Activated naive CD4-positive, alpha-beta T cell treated with anti-CD3 and anti-CD28 coated beads for 36 hours (primary cell): ENCODE results near the gene GSG1L. TPM values are rescaled to one million over a fixed set of nuclear protein-coding genes. Genes with fewer than 3 reads are reported as not detected.

Experiments used
- CTCF ChIA-PET: fragments of 350-600 bp; sonication (Branson Sonifier 250); formaldehyde crosslinking; loops from one replicate; lab custom pipeline; 2021; ENCODE audit warnings: antibody characterized with exemption; lab: Charles Lee
- DNase-seq: peaks from one replicate; pipeline ENCODE4 v3.0.0-alpha.2; 2020
- H3K27ac Mint-ChIP-seq: one replicate; pipeline ENCODE4 v1.8.0; 2021; ENCODE audit warnings: mild to moderate bottlenecking, mixed read lengths
- H3K27me3 Mint-ChIP-seq: one replicate; pipeline ENCODE4 v1.8.0; 2021; ENCODE audit warnings: low read depth, mixed read lengths
- H3K36me3 Mint-ChIP-seq: one replicate; pipeline ENCODE4 v1.8.0; 2021; ENCODE audit warnings: low read depth, mixed read lengths
- H3K4me1 Mint-ChIP-seq: one replicate; pipeline ENCODE4 v1.8.0; 2021; ENCODE audit warnings: low read depth, mixed read lengths
- H3K4me3 Mint-ChIP-seq: one replicate; pipeline ENCODE4 v1.8.0; 2021; ENCODE audit warnings: mild to moderate bottlenecking, moderate library complexity, mixed read lengths
- H3K9me3 Mint-ChIP-seq: one replicate; pipeline ENCODE4 v1.8.0; 2021; ENCODE audit warnings: mixed read lengths
- intact Hi-C: fragments of 100-400 bp; cut with micrococcal nuclease; formaldehyde crosslinking; loops from one replicate; pipeline ENCODE4 v1.15.1; 2023
- total RNA-seq, 2 experiments: library from RNA; stranded (reverse); gene quantifications; one replicate each; pipeline ENCODE4 v1.2.3, GENCODE V29; 2021

Gene GSG1L
- total RNA-seq, 2 experiments from 2014 or later: not detected

DNA sequence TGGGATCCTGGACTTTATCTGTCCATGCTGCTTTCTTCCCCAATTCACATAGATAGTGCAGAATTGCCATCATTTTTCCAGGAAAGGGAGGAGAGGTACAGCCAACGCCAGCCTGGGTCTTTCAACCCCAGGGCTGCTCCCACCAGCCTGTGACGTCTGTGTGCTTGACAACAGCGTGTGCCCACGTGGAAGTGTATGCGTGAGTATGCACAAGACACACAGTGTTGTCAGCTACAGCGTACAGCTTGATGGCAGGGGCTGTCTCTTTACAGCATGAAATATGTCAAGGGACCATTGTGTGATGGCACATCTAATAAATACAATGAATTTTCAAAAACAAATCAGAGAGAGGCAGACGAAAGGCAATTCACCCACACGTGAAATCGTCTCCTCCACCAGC, 62.3 kb downstream of the GSG1L start:
- Mint-ChIP-seq H3K9me3 (no peaks in the 10 kb centered on the region), H3K27ac (no peak overlapping the region), H3K27me3 (no peaks in the 10 kb centered on the region), H3K4me3 (no peak overlapping the region), H3K36me3 (no peaks in the 10 kb centered on the region), H3K4me1 (peaks cover under 1% of the 10 kb centered on the region)
- DNase-seq: no peak
- intact Hi-C loops: no loop called here
- CTCF ChIA-PET: no interaction called here

DNA sequence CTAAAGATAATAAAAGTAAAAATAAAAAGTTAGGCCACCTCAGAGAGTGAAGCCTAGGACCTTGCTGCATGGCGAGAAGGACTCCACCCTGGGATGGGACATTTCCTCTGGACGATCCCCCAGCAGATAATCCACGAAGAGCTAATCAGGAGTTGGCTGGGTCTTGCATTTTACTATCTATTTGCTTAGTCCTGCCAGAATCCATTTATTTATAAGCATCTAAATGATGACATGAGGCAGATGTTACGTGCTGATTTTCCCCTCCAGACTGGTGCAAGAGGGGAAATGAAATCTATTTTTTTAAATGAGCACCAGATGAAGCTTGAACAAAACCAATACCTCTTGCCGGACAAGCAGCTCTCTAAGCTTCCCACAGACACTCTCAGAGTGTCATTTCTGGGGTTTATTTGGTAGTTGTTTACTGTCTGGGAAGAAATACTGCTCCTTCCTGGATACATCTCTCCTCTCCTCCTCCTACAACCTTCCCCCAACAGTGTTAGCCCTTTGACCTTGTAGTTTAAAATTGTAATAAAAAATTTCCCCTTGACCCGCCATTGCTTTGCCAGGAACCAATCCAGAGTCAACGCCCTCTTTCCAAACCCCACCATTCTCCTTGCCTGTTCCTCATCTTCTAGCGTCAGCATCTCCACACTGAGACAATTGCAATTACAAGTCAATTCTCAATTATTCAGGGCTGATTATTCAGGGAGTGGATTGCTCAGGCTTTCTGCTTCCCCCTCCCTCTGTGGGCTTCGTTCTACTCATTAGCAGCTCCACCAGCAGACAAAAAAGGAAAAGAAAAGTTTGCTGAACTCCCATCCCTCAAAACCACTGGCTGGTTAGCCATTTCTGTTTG, 63.0 kb downstream of the GSG1L start:
- intact Hi-C loops: no loop called here
- Mint-ChIP-seq H3K27ac (no peak overlapping the region), H3K4me3 (no peak overlapping the region), H3K27me3 (no peaks in the 10 kb centered on the region), H3K4me1 (peaks cover 4% of the 10 kb centered on the region), H3K36me3 (no peaks in the 10 kb centered on the region), H3K9me3 (no peaks in the 10 kb centered on the region)
- CTCF ChIA-PET: interaction anchor here (1.9 kb wide), 1 partner anchor 26 kb away, joined by 5 read pairs; no protein-coding TSS in a partner anchor
- no peak for DNase-seq

DNA sequence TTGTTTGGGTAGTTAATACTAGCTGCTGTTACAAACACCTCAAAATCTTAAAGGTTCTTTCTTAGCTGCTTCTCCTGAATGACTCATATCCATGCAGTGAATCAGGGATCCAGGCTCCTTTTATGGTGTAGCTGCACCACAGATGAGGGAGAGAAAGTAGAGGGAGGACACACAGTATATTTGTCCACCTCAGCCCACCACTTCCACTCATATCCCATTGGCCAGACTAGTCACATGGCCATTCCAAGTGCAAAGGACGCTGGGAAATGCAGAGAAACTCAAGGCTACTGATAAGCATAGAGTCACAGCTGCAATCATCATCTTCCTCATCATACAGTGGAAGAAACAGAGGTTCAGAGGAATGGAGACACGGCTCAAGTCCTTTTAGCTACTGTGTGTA, 63.8 kb downstream of the GSG1L start:
- no peak overlapping the region for H3K4me3 Mint-ChIP-seq
- H3K4me1 Mint-ChIP-seq: peaks cover 11% of the 10 kb centered on the region
- H3K36me3 Mint-ChIP-seq: no peaks in the 10 kb centered on the region
- no peaks in the 10 kb centered on the region for H3K9me3 Mint-ChIP-seq
- no peak for DNase-seq
- CTCF ChIA-PET: interaction anchor here (0.6 to 1.9 kb wide), 2 partner anchors 26 to 71 kb away, joined by 4 to 5 read pairs; no protein-coding TSS in a partner anchor
- no peaks in the 10 kb centered on the region for H3K27me3 Mint-ChIP-seq
- intact Hi-C loops: no loop called here
- H3K27ac Mint-ChIP-seq: no peak overlapping the region

DNA sequence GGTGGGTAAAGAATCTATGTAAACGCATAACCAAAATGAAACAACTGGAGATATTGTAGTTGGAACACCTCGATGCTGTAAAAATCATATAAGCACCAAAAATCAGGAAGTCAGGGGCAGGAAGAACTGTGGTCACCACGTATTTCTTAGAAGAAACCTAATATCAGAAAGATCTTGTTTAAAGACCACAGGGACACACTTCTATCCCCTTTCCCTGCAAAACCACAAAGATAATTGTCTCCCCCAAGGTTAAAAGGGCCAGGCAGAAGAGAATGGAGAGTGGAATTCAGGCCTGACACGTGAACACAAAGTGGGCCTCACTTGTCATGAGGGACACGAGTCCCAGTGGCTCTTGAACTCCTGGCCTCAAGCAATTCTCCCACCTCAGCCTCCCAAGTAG, 68.1 kb downstream of the GSG1L start:
- peaks cover 11% of the 10 kb centered on the region for H3K4me1 Mint-ChIP-seq
- H3K36me3 Mint-ChIP-seq: no peaks in the 10 kb centered on the region
- H3K4me3 Mint-ChIP-seq: no peak overlapping the region
- DNase-seq: no peak
- no peaks in the 10 kb centered on the region for H3K27me3 Mint-ChIP-seq
- intact Hi-C loops: no loop called here
- peaks cover 9% of the 10 kb centered on the region for H3K9me3 Mint-ChIP-seq
- CTCF ChIA-PET: no interaction called here
- H3K27ac Mint-ChIP-seq: no peak overlapping the region

DNA sequence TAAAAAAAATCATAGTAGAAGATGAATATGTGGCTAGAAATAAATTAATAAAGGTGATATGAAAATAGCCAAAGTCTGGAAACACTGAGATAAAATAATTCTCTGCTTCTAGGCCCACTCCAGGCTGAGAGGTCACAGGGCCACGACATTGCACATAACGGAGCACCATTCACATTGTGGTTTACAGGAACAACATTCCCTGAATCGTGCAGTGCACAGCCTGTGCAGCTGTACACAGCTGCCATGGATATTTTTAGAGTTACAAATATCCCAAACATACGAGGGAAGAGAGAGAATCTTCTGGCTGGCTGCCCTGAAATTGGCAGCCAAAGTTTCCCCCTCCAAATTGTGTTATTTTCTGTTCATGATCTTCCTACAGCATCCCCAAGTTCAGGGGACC, 68.8 kb downstream of the GSG1L start:
- H3K36me3 Mint-ChIP-seq: no peaks in the 10 kb centered on the region
- H3K9me3 Mint-ChIP-seq: peaks cover 9% of the 10 kb centered on the region
- H3K27ac Mint-ChIP-seq: no peak overlapping the region
- H3K27me3 Mint-ChIP-seq: no peaks in the 10 kb centered on the region
- no peak for DNase-seq
- peaks cover 11% of the 10 kb centered on the region for H3K4me1 Mint-ChIP-seq
- intact Hi-C loops: no loop called here
- CTCF ChIA-PET: no interaction called here
- H3K4me3 Mint-ChIP-seq: no peak overlapping the region

DNA sequence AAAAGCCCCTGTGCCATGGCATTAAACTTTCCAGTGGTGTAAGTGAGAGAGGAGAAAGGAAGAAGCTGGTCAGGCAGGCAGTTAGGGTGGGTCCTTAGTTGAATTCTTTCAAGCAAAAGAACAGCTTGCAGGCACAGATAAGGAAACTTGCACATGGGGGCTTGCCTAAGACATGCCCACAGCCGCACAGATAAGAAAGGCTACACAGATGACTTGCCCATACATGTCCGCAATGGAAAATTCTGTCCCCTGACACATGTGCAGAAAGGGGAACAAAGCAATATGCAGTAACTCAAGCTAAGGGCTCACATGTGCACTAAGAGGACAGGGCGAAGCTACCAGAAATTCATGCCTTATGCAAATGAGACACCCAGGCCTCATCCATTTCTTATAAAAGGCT, 69.9 kb downstream of the GSG1L start:
- H3K4me3 Mint-ChIP-seq: no peak overlapping the region
- peaks cover 11% of the 10 kb centered on the region for H3K4me1 Mint-ChIP-seq
- no peak for DNase-seq
- H3K9me3 Mint-ChIP-seq: peaks cover 9% of the 10 kb centered on the region
- H3K27ac Mint-ChIP-seq: no peak overlapping the region
- no peaks in the 10 kb centered on the region for H3K36me3 Mint-ChIP-seq
- no peaks in the 10 kb centered on the region for H3K27me3 Mint-ChIP-seq
- intact Hi-C loops: no loop called here
- CTCF ChIA-PET: interaction anchor here (1.0 kb wide), 1 partner anchor 78 kb away, joined by 3 read pairs; no protein-coding TSS in a partner anchor

DNA sequence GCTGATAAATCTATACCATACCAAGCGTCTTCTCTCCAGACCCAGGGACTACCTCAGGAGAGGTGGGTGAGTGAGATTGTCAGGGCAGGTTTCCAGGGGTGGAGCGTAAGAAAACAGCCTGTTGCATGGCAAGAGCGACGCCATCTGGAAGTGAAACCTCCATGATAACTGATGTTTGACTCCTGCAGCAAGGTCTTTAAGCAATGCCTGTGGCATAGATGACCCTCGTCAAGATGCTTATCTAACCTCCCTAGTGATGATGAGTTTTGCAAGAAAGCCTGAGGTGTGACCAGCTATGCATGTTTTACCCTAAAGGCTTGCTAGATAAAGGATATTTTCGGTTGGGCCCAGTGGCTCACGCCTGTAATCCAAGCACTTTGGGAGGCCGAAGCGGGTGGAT, 71.6 kb downstream of the GSG1L start:
- CTCF ChIA-PET: no interaction called here
- Mint-ChIP-seq H3K36me3 (no peaks in the 10 kb centered on the region), H3K4me1 (peaks cover 11% of the 10 kb centered on the region), H3K4me3 (no peak overlapping the region), H3K27ac (no peak overlapping the region), H3K9me3 (peaks cover 9% of the 10 kb centered on the region), H3K27me3 (no peaks in the 10 kb centered on the region)
- intact Hi-C loops: no loop called here
- no peak for DNase-seq

DNA sequence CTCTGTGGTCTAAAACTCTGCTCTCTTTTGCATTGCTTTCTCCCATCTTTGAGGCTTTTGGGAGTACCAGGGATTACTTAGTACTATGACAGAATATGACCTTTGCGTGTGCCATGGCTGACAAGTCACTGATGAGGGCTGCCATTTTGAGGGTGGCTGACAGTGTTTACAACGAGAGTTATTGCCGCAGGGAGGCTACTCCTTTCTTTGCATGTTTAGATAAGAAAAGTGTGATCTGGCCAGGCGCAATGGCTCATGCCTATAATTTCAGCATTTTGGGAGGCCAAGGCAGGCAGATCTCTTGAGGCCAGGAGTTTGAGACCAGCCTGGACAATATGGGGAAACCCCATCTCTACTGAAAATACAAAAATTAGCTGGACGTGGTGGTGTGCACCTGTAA, 77.5 kb downstream of the GSG1L start:
- CTCF ChIA-PET: no interaction called here
- no peak for DNase-seq
- Mint-ChIP-seq H3K4me1 (no peaks in the 10 kb centered on the region), H3K27ac (no peak overlapping the region), H3K36me3 (no peaks in the 10 kb centered on the region), H3K9me3 (peaks cover 2% of the 10 kb centered on the region), H3K4me3 (no peak overlapping the region), H3K27me3 (no peaks in the 10 kb centered on the region)
- intact Hi-C loops: no loop called here

DNA sequence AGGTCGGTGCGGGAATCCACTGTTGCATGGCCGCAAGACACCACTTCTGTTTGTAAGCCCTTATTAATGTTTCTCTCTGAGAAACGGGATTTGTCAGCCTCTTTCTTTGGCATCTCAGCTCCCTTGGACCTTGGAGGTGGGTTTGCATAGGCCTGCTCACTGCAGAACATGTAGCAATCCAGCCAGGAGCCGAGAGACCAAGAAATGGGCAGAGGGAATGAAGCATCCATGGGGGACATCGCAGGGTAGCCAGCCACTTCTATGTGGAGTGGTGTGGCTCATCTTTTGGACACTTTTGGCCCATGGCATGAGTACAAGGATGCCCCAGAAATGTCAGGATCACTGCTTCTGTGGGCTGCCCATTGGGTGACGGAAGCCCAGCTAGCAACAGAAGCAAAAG, 79.4 kb downstream of the GSG1L start:
- no peak overlapping the region for H3K4me3 Mint-ChIP-seq
- CTCF ChIA-PET: interaction anchor here (0.8 to 3.7 kb wide), 2 partner anchors 11 to 18 kb away, joined by 3 to 14 read pairs; no protein-coding TSS in a partner anchor
- no peak for DNase-seq
- peaks cover 2% of the 10 kb centered on the region for H3K9me3 Mint-ChIP-seq
- no peak overlapping the region for H3K27ac Mint-ChIP-seq
- intact Hi-C loops: no loop called here
- H3K4me1 Mint-ChIP-seq: no peaks in the 10 kb centered on the region
- no peaks in the 10 kb centered on the region for H3K27me3 Mint-ChIP-seq
- no peaks in the 10 kb centered on the region for H3K36me3 Mint-ChIP-seq

DNA sequence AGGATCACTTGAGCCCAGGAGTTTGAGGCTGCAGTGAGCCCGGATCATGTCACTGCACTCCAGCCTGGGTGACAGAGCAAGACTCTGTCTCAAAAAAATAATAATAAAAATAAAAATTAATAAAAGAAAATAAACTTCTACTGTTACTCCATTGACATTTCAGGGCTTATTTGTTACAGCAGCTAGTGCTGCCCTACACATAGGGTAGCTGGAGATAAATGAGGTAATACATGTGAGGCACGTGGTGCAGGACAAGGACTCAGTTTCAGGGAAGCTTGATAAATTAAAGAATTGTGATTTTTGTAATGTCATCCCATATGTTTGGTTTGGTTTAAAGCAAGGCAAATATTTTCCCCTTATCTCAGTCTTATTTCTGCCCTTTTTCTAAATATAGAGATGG, 80.3 kb downstream of the GSG1L start:
- CTCF ChIA-PET: interaction anchor here (0.7 to 3.7 kb wide), 3 partner anchors 11 to 87 kb away, joined by 3 to 14 read pairs (median 3); no protein-coding TSS in a partner anchor
- H3K4me1 Mint-ChIP-seq: no peaks in the 10 kb centered on the region
- DNase-seq: no peak
- intact Hi-C loops: no loop called here
- no peaks in the 10 kb centered on the region for H3K36me3 Mint-ChIP-seq
- no peaks in the 10 kb centered on the region for H3K27me3 Mint-ChIP-seq
- H3K4me3 Mint-ChIP-seq: no peak overlapping the region
- peaks cover 2% of the 10 kb centered on the region for H3K9me3 Mint-ChIP-seq
- no peak overlapping the region for H3K27ac Mint-ChIP-seq

DNA sequence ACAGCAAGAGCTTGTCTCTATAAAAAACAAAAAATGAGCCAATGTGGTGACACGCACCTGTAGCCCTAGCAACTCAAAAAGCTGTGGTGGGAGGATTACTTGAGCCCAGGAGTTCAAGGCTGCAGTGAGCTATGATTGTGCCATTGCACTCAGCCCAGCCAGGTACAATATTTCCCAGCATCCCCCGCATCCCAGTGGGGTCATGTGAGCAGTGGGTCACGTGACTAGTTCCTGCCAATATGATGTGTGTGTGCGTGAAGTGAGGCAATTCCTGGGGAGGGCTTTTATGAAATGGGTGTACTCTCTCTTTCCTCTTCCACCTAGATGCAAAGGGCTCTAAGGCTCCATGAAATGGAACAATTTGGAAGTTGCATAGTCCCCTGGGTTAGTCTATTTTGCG, 81.3 kb downstream of the GSG1L start:
- DNase-seq: no peak
- no peak overlapping the region for H3K27ac Mint-ChIP-seq
- intact Hi-C loops: no loop called here
- no peaks in the 10 kb centered on the region for H3K4me1 Mint-ChIP-seq
- no peaks in the 10 kb centered on the region for H3K36me3 Mint-ChIP-seq
- CTCF ChIA-PET: interaction anchor here (1.0 to 3.7 kb wide), 2 partner anchors 10 to 89 kb away, joined by 3 to 14 read pairs; no protein-coding TSS in a partner anchor
- H3K9me3 Mint-ChIP-seq: peaks cover 2% of the 10 kb centered on the region
- no peak overlapping the region for H3K4me3 Mint-ChIP-seq
- H3K27me3 Mint-ChIP-seq: no peaks in the 10 kb centered on the region

DNA sequence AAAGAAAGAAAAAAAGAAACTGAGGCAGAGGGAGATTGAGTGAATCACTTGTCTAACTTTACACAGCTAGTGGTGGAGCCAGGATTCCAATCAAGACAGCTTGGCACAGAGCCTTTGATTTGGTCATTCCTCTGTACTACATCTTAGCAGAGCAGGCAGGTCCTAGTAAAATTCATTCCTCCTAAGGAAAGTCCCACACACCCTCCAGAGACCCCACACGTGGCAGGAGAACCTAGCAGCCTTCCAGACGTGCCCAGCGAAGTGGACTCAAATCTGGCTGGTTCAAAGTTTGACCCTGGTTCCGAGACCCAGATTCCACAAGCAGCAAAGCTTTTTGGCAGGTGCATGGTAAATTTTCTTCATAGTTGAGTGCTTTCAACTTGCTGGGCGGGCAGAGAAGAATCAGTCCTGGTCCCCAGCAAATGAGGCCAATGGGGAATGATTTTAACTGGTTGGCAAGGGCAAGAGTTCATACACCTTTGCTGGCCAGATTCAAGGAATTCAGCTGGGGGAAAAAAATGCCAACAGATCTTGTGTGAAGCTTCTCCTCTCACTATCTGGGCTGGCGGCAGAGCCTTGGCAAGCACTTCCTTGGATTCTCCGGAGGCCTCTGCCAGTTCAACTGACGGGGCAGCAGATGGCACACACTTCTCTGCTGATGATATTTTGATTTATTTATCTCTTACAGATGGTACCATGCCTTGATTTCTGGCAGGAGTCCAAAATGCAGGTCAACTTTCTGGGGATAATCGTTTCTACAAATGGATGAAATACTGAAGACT, 82.4 kb downstream of the GSG1L start:
- H3K4me1 Mint-ChIP-seq: no peaks in the 10 kb centered on the region
- H3K27me3 Mint-ChIP-seq: no peaks in the 10 kb centered on the region
- H3K27ac Mint-ChIP-seq: no peak overlapping the region
- CTCF ChIA-PET: interaction anchor here (3.7 kb wide), 1 partner anchor 8 kb away, joined by 14 read pairs; no protein-coding TSS in a partner anchor
- no peaks in the 10 kb centered on the region for H3K36me3 Mint-ChIP-seq
- no peak for DNase-seq
- H3K9me3 Mint-ChIP-seq: peaks cover 2% of the 10 kb centered on the region
- H3K4me3 Mint-ChIP-seq: no peak overlapping the region
- intact Hi-C loops: no loop called here
